Activated naive CD8-positive, alpha-beta T cell treated with anti-CD3 and anti-CD28 coated beads, Interleukin-2, amount 10 ng/mL, durations not matched to agents 7 days and 5 days (primary cell): ENCODE measurements around the gene PRSS38. TPM values are rescaled to one million over a fixed set of nuclear protein-coding genes. Genes with fewer than 3 reads are reported as not detected.
A peak's percentile ranks its signal among the peaks of the same experiment; 100 is the strongest.

Source experiments
- ATAC-seq: fragments of 150-1000 bp; cut with Tn5 transposase; one replicate; pipeline ENCODE4 v1.10.0; 2021; ENCODE audit warnings: low read depth, moderate library complexity
- POLR2A ChIA-PET: fragments of 350-600 bp; sonication (Branson Sonifier 250); formaldehyde crosslinking; loops from one replicate; lab custom pipeline; 2021; ENCODE audit warnings: antibody characterized with exemption; lab: Charles Lee
- DNase-seq: peaks from one replicate; pipeline ENCODE4 v3.0.0; 2021
- H3K27ac Mint-ChIP-seq: one replicate; pipeline ENCODE4 v1.8.0; 2022; ENCODE audit warnings: mild to moderate bottlenecking, mixed read lengths
- H3K27me3 Mint-ChIP-seq: one replicate; pipeline ENCODE4 v1.8.0; 2022; ENCODE audit warnings: mild to moderate bottlenecking, moderate library complexity, mixed read lengths
- H3K36me3 Mint-ChIP-seq: one replicate; pipeline ENCODE4 v1.8.0; 2021; ENCODE audit warnings: mild to moderate bottlenecking, mixed read lengths
- H3K4me1 Mint-ChIP-seq: one replicate; pipeline ENCODE4 v1.8.0; 2021; ENCODE audit warnings: mixed read lengths
- H3K4me3 Mint-ChIP-seq: one replicate; pipeline ENCODE4 v1.8.0; 2022; ENCODE audit warnings: mild to moderate bottlenecking, moderate library complexity, mixed read lengths
- H3K9me3 Mint-ChIP-seq: one replicate; pipeline ENCODE4 v1.8.0; 2021; ENCODE audit warnings: mixed read lengths
- total RNA-seq, 2 experiments: library from RNA; stranded (reverse); gene quantifications; one replicate each; pipeline ENCODE4 v1.2.3, GENCODE V29; 2021

PRSS38 gene
- total RNA-seq, 2 experiments from 2014 or later = not detected

GRCh38 chr1:227774051-227774731, 41.3 kb upstream of the PRSS38 start:
- peak overlapping the region; percentile 67 for H3K4me3 Mint-ChIP-seq
- H3K36me3 Mint-ChIP-seq = peaks cover 27% of the 10 kb centered on the region
- no peaks in the 10 kb centered on the region for H3K27me3 Mint-ChIP-seq
- peak; percentile 89 for ATAC-seq
- H3K4me1 Mint-ChIP-seq = peaks cover 25% of the 10 kb centered on the region
- POLR2A ChIA-PET = interaction anchor here (1.8 to 2.9 kb wide), 2 partner anchors 8 to 14 kb away, joined by 9 to 14 read pairs; no protein-coding TSS in a partner anchor
- peak; percentile 57 for DNase-seq
- no peaks in the 10 kb centered on the region for H3K9me3 Mint-ChIP-seq
- H3K27ac Mint-ChIP-seq = peak overlapping the region; percentile 84

GRCh38 chr1:227774821-227775661, 40.4 kb upstream of the PRSS38 start:
- ATAC-seq (no peak), DNase-seq (no peak)
- POLR2A ChIA-PET = interaction anchor here (1.8 to 2.9 kb wide), 2 partner anchors 9 to 13 kb away, joined by 9 to 14 read pairs; no protein-coding TSS in a partner anchor
- Mint-ChIP-seq H3K4me1 (peaks cover 25% of the 10 kb centered on the region), H3K36me3 (peaks cover 28% of the 10 kb centered on the region), H3K27me3 (no peaks in the 10 kb centered on the region), H3K9me3 (no peaks in the 10 kb centered on the region), H3K4me3 (no peak overlapping the region), H3K27ac (no peak overlapping the region)

GRCh38 chr1:227775841-227776240, 39.6 kb upstream of the PRSS38 start:
- Mint-ChIP-seq H3K27ac (no peak overlapping the region), H3K4me1 (peaks cover 25% of the 10 kb centered on the region), H3K36me3 (peaks cover 26% of the 10 kb centered on the region), H3K9me3 (no peaks in the 10 kb centered on the region), H3K4me3 (no peak overlapping the region), H3K27me3 (no peaks in the 10 kb centered on the region)
- DNase-seq (no peak), ATAC-seq (no peak)
- POLR2A ChIA-PET = interaction anchor here (2.9 kb wide), 1 partner anchor 10 kb away, joined by 14 read pairs; no protein-coding TSS in a partner anchor

GRCh38 chr1:227776331-227776771, 39.1 kb upstream of the PRSS38 start:
- no peak overlapping the region for H3K4me3 Mint-ChIP-seq
- no peak for ATAC-seq
- H3K36me3 Mint-ChIP-seq = peaks cover 26% of the 10 kb centered on the region
- no peak overlapping the region for H3K27ac Mint-ChIP-seq
- no peaks in the 10 kb centered on the region for H3K9me3 Mint-ChIP-seq
- POLR2A ChIA-PET = no interaction called here
- no peak for DNase-seq
- peaks cover 25% of the 10 kb centered on the region for H3K4me1 Mint-ChIP-seq
- H3K27me3 Mint-ChIP-seq = no peaks in the 10 kb centered on the region

GRCh38 chr1:227777156-227777555, 38.3 kb upstream of the PRSS38 start:
- H3K27ac Mint-ChIP-seq = no peak overlapping the region
- H3K36me3 Mint-ChIP-seq = peaks cover 25% of the 10 kb centered on the region
- H3K4me1 Mint-ChIP-seq = peaks cover 23% of the 10 kb centered on the region
- H3K27me3 Mint-ChIP-seq = no peaks in the 10 kb centered on the region
- POLR2A ChIA-PET = no interaction called here
- DNase-seq = no peak
- no peak overlapping the region for H3K4me3 Mint-ChIP-seq
- no peaks in the 10 kb centered on the region for H3K9me3 Mint-ChIP-seq
- ATAC-seq = no peak

- peaks cover 18% of the 10 kb centered on the region for H3K4me1 Mint-ChIP-seq
- H3K27me3 Mint-ChIP-seq = no peaks in the 10 kb centered on the region
- no peaks in the 10 kb centered on the region for H3K9me3 Mint-ChIP-seq
- peaks cover 23% of the 10 kb centered on the region for H3K36me3 Mint-ChIP-seq
- no peak overlapping the region for H3K4me3 Mint-ChIP-seq
- no peak for ATAC-seq
- POLR2A ChIA-PET = no interaction called here
- DNase-seq = peak; percentile 4
- H3K27ac Mint-ChIP-seq = no peak overlapping the region
Measured at GRCh38 chr1:227777646-227778045, 37.8 kb upstream of the PRSS38 start.

- POLR2A ChIA-PET = no interaction called here
- Mint-ChIP-seq H3K27ac (no peak overlapping the region), H3K4me1 (peaks cover 13% of the 10 kb centered on the region), H3K9me3 (no peaks in the 10 kb centered on the region), H3K4me3 (no peak overlapping the region), H3K27me3 (no peaks in the 10 kb centered on the region), H3K36me3 (peaks cover 22% of the 10 kb centered on the region)
- ATAC-seq (no peak), DNase-seq (no peak)
Measured at GRCh38 chr1:227778401-227778947, 37.0 kb upstream of the PRSS38 start.

- POLR2A ChIA-PET = interaction anchor here (1.2 kb wide), 1 partner anchor 10 kb away, joined by 3 read pairs; no protein-coding TSS in a partner anchor
- ATAC-seq = no peak
- peaks cover 7% of the 10 kb centered on the region for H3K4me1 Mint-ChIP-seq
- DNase-seq = no peak
- H3K36me3 Mint-ChIP-seq = peaks cover 20% of the 10 kb centered on the region
- H3K9me3 Mint-ChIP-seq = no peaks in the 10 kb centered on the region
- no peak overlapping the region for H3K27ac Mint-ChIP-seq
- H3K4me3 Mint-ChIP-seq = no peak overlapping the region
- no peaks in the 10 kb centered on the region for H3K27me3 Mint-ChIP-seq
Measured at GRCh38 chr1:227779021-227779441, 36.4 kb upstream of the PRSS38 start.

- Mint-ChIP-seq H3K27ac (no peak overlapping the region), H3K27me3 (peaks cover 4% of the 10 kb centered on the region)
- DNase-seq = no peak
Measured at GRCh38 chr1:227779685-227780084, 35.8 kb upstream of the PRSS38 start.

GRCh38 chr1:227780101-227781044, 35.1 kb upstream of the PRSS38 start:
- H3K4me3 Mint-ChIP-seq = no peak overlapping the region
- no peaks in the 10 kb centered on the region for H3K9me3 Mint-ChIP-seq
- peaks cover 4% of the 10 kb centered on the region for H3K27me3 Mint-ChIP-seq
- ATAC-seq = peak; percentile 21
- no peak for DNase-seq
- peak overlapping the region; percentile 25 for H3K27ac Mint-ChIP-seq
- H3K36me3 Mint-ChIP-seq = peaks cover 16% of the 10 kb centered on the region
- H3K4me1 Mint-ChIP-seq = peaks cover 3% of the 10 kb centered on the region
- POLR2A ChIA-PET = interaction anchor here (1.2 kb wide), 1 partner anchor 11 kb away, joined by 3 read pairs; no protein-coding TSS in a partner anchor

More at GRCh38 chr1:227779685-227780084, 35.8 kb upstream of the PRSS38 start:
- Mint-ChIP-seq H3K4me3 (no peak overlapping the region), H3K9me3 (no peaks in the 10 kb centered on the region), H3K4me1 (peaks cover 3% of the 10 kb centered on the region), H3K36me3 (peaks cover 16% of the 10 kb centered on the region)
- no peak for ATAC-seq
- POLR2A ChIA-PET = interaction anchor here (1.2 kb wide), 1 partner anchor 10 kb away, joined by 3 read pairs; no protein-coding TSS in a partner anchor

- no peak for ATAC-seq
- no peak overlapping the region for H3K27ac Mint-ChIP-seq
- POLR2A ChIA-PET = no interaction called here
- H3K9me3 Mint-ChIP-seq = no peaks in the 10 kb centered on the region
- peaks cover 11% of the 10 kb centered on the region for H3K36me3 Mint-ChIP-seq
- no peak for DNase-seq
- peaks cover 8% of the 10 kb centered on the region for H3K27me3 Mint-ChIP-seq
- no peaks in the 10 kb centered on the region for H3K4me1 Mint-ChIP-seq
- no peak overlapping the region for H3K4me3 Mint-ChIP-seq
Measured at GRCh38 chr1:227781314-227781930, 34.1 kb upstream of the PRSS38 start.

GRCh38 chr1:227782226-227782625, 33.2 kb upstream of the PRSS38 start:
- H3K4me1 Mint-ChIP-seq = peaks cover 4% of the 10 kb centered on the region
- POLR2A ChIA-PET = no interaction called here
- H3K9me3 Mint-ChIP-seq = no peaks in the 10 kb centered on the region
- no peak for ATAC-seq
- peaks cover 13% of the 10 kb centered on the region for H3K27me3 Mint-ChIP-seq
- no peak overlapping the region for H3K4me3 Mint-ChIP-seq
- no peak overlapping the region for H3K27ac Mint-ChIP-seq
- DNase-seq = no peak
- H3K36me3 Mint-ChIP-seq = peaks cover 6% of the 10 kb centered on the region
